OCI-LY1 (cell line): ENCODE results near the gene KIR2DL3.
"Not testable (repeated sequence)": the region's sequence is repeated elsewhere in the genome, so short reads cannot be mapped to it uniquely, and the experiment has no call there.

Experiments
- H2AFZ ChIP-seq: fragments of 200-600 bp; sonication (generic), shearing (Covaris generic); 2 replicates; pipeline ENCODE4 v1.6.0; 2014; ENCODE audit warnings: antibody characterized with exemption, mild to moderate bottlenecking, low read length
- H3F3A ChIP-seq: fragments of 200-600 bp; sonication (generic), shearing (Covaris generic); 2 replicates; pipeline ENCODE4 v1.6.0; 2014; ENCODE audit warnings: mild to moderate bottlenecking, antibody characterized with exemption, low read length, moderate library complexity; ENCODE audit not compliant: insufficient read depth
- H3K27ac ChIP-seq: fragments of 200-600 bp; sonication (generic); 2 replicates; pipeline ENCODE4 v1.5.1; 2014; ENCODE audit warnings: low read length, mixed run types, mild to moderate bottlenecking, low read depth; ENCODE audit not compliant: poor library complexity, severe bottlenecking
- H3K27me3 ChIP-seq: fragments of 200-600 bp; sonication (generic); 2 replicates; pipeline ENCODE4 v1.6.0; 2014; ENCODE audit warnings: antibody characterized with exemption, mild to moderate bottlenecking, low read length, moderate library complexity; ENCODE audit not compliant: insufficient read depth
- H3K36me3 ChIP-seq: fragments of 200-600 bp; sonication (generic); 2 replicates; pipeline ENCODE4 v1.6.1; 2014; ENCODE audit warnings: mild to moderate bottlenecking, antibody characterized with exemption, low read length, moderate library complexity, mixed read lengths; ENCODE audit not compliant: insufficient read depth
- H3K4me1 ChIP-seq: fragments of 200-600 bp; sonication (generic); 2 replicates; pipeline ENCODE4 v1.5.1; 2014; ENCODE audit warnings: mild to moderate bottlenecking, low read length, moderate library complexity; ENCODE audit not compliant: insufficient read depth, severe bottlenecking
- H3K4me2 ChIP-seq: fragments of 200-600 bp; sonication (generic), shearing (Covaris generic); 2 replicates; pipeline ENCODE4 v1.6.1; 2014; ENCODE audit warnings: low read length
- H3K4me3 ChIP-seq: fragments of 200-600 bp; sonication (generic); 2 replicates; pipeline ENCODE4 v1.5.1; 2014; ENCODE audit warnings: low read length, low read depth, mild to moderate bottlenecking, mixed read lengths; ENCODE audit not compliant: poor library complexity, severe bottlenecking
- H3K79me2 ChIP-seq: fragments of 200-600 bp; shearing (Covaris generic); 2 replicates; pipeline ENCODE4 v1.6.1; 2016; ENCODE audit warnings: mixed run types, low read length, mixed read lengths; ENCODE audit not compliant: insufficient read depth
- H3K9ac ChIP-seq: fragments of 200-600 bp; sonication (generic), shearing (Covaris generic); 2 replicates; pipeline ENCODE4 v1.6.1; 2014; ENCODE audit warnings: mild to moderate bottlenecking, low read length, mixed read lengths
- H3K9me2 ChIP-seq: fragments of 200-600 bp; sonication (generic), shearing (Covaris generic); 2 replicates; pipeline ENCODE4 v1.6.1; 2014; ENCODE audit warnings: low read depth, mild to moderate bottlenecking, low read length, mixed read lengths
- H3K9me3 ChIP-seq: fragments of 200-600 bp; shearing (Covaris generic); 2 replicates; pipeline ENCODE4 v1.6.1; 2014; ENCODE audit warnings: low read length, mixed read lengths
- H4K20me1 ChIP-seq: fragments of 200-600 bp; sonication (generic), shearing (Covaris generic); 2 replicates; pipeline ENCODE4 v1.6.0; 2016; ENCODE audit warnings: mild to moderate bottlenecking, low read length; ENCODE audit not compliant: insufficient read depth

Gene KIR2DL3

GRCh38 chr19:54747614-54748322 lies 9.5 kb downstream of the KIR2DL3 start:
- H3K4me3 ChIP-seq, H3K9ac ChIP-seq, H3K27me3 ChIP-seq, H3F3A ChIP-seq, H3K9me3 ChIP-seq, H3K4me1 ChIP-seq, H3K27ac ChIP-seq, H4K20me1 ChIP-seq, H3K79me2 ChIP-seq, H2AFZ ChIP-seq, H3K9me2 ChIP-seq, H3K4me2 ChIP-seq, H3K36me3 ChIP-seq: not testable (repeated sequence)

DNA sequence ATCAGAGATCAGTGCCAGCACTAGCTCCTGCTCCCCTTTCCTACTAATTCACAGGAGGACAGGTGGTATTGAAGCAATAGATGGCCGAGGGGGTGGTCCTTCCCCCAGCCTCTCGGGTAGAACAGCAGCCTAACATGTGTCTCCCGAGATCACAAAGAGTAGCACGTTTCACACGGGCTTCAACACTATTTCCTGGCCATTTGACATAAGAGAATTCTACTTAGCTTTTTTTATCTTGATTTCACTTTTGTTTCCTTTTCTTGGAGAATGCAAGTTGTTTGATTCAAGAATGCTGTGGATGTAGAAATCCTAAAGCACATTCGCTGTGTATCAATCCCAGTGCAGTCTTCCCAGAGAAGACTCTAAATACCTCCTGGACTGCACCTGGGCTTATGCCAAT lies 12.0 kb downstream of the KIR2DL3 start:
- not testable (repeated sequence) for H4K20me1 ChIP-seq, H3F3A ChIP-seq, H3K4me3 ChIP-seq, H3K27ac ChIP-seq, H3K4me2 ChIP-seq, H3K27me3 ChIP-seq, H3K4me1 ChIP-seq, H3K9me3 ChIP-seq, H3K36me3 ChIP-seq, H3K9ac ChIP-seq, H3K79me2 ChIP-seq, H3K9me2 ChIP-seq, H2AFZ ChIP-seq

GRCh38 chr19:54756204-54757110 lies 18.1 kb downstream of the KIR2DL3 start:
- not testable (repeated sequence) for H3K9me2 ChIP-seq, H3F3A ChIP-seq, H3K4me2 ChIP-seq, H3K27me3 ChIP-seq, H3K9ac ChIP-seq, H3K4me3 ChIP-seq, H4K20me1 ChIP-seq, H3K36me3 ChIP-seq, H3K4me1 ChIP-seq, H3K27ac ChIP-seq, H2AFZ ChIP-seq, H3K9me3 ChIP-seq, H3K79me2 ChIP-seq

GRCh38 chr19:54758577-54758976 lies 20.3 kb downstream of the KIR2DL3 start:
- H3K27ac ChIP-seq, result not testable (repeated sequence)

DNA sequence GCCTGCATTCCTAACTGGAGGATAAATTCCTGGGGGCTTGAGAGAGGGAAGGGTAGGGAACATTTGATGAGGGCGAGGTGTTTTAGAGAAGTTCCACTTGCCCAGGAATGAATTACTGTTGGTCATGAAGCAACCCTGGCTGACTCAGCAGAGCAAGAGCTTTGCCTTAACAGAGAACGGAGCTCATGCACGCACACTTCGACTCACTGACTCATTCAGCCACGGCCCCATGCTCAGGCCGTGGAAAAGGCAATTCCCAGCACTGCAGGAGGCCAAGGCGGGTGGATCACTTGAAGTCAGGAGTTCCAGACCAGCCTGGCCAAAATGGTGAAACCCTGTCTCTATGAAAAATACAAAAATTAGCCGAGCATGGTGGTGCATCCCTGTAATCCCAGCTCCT lies 25.9 kb downstream of the KIR2DL3 start:
- H3K9me3 ChIP-seq, H3K9me2 ChIP-seq, H3K4me3 ChIP-seq: not testable (repeated sequence)

More at GRCh38 chr19:54758577-54758976, 20.3 kb downstream of the KIR2DL3 start:
- H3K27me3 ChIP-seq, H4K20me1 ChIP-seq, H2AFZ ChIP-seq, H3K4me3 ChIP-seq, H3F3A ChIP-seq, H3K4me2 ChIP-seq, H3K9ac ChIP-seq, H3K9me2 ChIP-seq, H3K79me2 ChIP-seq, H3K4me1 ChIP-seq, H3K9me3 ChIP-seq, H3K36me3 ChIP-seq: not testable (repeated sequence)

DNA sequence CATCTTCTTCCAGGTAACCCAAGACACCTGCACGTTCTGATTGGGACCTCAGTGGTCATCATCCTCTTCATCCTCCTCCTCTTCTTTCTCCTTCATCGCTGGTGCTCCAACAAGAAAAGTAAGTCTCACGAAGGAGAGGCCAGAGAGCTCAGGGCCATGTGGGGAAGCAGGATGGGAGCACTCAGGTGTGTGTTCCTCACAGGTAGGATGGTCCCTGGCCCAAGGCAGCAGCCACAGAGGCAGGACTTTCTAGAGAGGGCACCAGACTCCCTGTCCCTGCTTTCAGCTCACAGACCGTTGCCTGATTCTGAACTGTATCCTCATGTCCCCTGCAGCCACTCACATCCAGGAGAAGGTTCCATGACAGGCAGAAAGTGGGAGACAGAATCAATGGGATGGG lies 28.2 kb downstream of the KIR2DL3 start:
- not testable (repeated sequence) for H4K20me1 ChIP-seq, H3K36me3 ChIP-seq, H3K4me1 ChIP-seq, H2AFZ ChIP-seq, H3K4me2 ChIP-seq, H3K9me3 ChIP-seq, H3K79me2 ChIP-seq, H3K27me3 ChIP-seq, H3K9me2 ChIP-seq, H3F3A ChIP-seq, H3K4me3 ChIP-seq, H3K27ac ChIP-seq, H3K9ac ChIP-seq

More for the DNA sequence above, 25.9 kb downstream of the KIR2DL3 start:
- H3K27ac ChIP-seq, H2AFZ ChIP-seq, H3K9ac ChIP-seq, H3K4me2 ChIP-seq, H3K4me1 ChIP-seq, H3K79me2 ChIP-seq, H3F3A ChIP-seq, H3K27me3 ChIP-seq, H3K36me3 ChIP-seq, H4K20me1 ChIP-seq: not testable (repeated sequence)

DNA sequence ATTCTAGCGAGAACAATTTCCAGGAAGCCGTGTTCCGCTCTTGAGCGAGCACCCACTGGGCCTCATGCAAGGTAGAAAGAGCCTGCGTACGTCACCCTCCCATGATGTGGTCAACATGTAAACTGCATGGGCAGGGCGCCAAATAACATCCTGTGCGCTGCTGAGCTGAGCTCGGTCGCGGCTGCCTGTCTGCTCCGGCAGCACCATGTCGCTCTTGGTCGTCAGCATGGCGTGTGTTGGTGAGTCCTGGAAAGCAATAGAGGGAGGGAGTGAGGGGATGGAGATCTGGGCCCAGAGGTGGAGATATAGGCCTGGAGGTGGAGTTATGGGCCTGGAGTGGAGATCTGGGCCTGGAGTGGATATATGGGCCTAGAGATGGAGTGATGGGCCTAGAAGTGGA lies 31.3 kb downstream of the KIR2DL3 start, which contains the start of gene KIR2DL1:
Gene KIR2DL1, plus strand, starts transcription at position 148 of the 400 bp plus-strand sequence. Its CDS starts 58 bp downstream, at position 206.
- H3K9ac ChIP-seq, H2AFZ ChIP-seq, H3K79me2 ChIP-seq, H3K9me2 ChIP-seq, H3K27ac ChIP-seq, H4K20me1 ChIP-seq, H3K4me3 ChIP-seq, H3F3A ChIP-seq, H3K27me3 ChIP-seq, H3K36me3 ChIP-seq, H3K4me1 ChIP-seq, H3K4me2 ChIP-seq, H3K9me3 ChIP-seq: not testable (repeated sequence)
